ENCODE results near the gene ZSCAN10. TPM values are rescaled to one million over a fixed set of nuclear protein-coding genes. Genes with fewer than 3 reads are reported as not detected.

The ZSCAN10 gene
- polyA plus RNA-seq, 1 donor (not counting 4 experiments of a cell fraction or from before 2014, with no cell fraction given) = not detected

- dilution Hi-C loops (cut with MboI; ENCODE audit: extremely low pct_ligation_motif_present, low sequenced_read_pairs) = no loop called here
- no peak overlapping the region for H3K9ac ChIP-seq (ENCODE audit: control insufficient read depth, extremely low read depth, insufficient read depth, low read length)
- FAIRE-seq (no peak), DNase-seq (ENCODE audit: low read depth, low spot score) (no peak)
- no peak overlapping the region for H3K4me3 ChIP-seq (ENCODE audit: control insufficient read depth in 2 of 3, extremely low read depth in 1 of 3, insufficient read depth in 2 of 3, low read depth in 1 of 3, low read length in 3 of 3)
- no peaks in the 10 kb centered on the region for H4K20me1 ChIP-seq (ENCODE audit: control insufficient read depth, extremely low read depth, insufficient read depth, low read length)
- H3K9me3 ChIP-seq (ENCODE audit: control insufficient read depth, low read depth, low read length) = no peaks in the 10 kb centered on the region
- H3K4me2 ChIP-seq (ENCODE audit: control insufficient read depth, extremely low read depth, insufficient read depth, low read depth, low read length) = no peak overlapping the region
- H2AFZ ChIP-seq (ENCODE audit: control insufficient read depth, low read length) = no peak overlapping the region
- TF ChIP-seq EZH2 (IDR thresholded peaks at IDR 0.05; ENCODE audit: low read length) (no peak), CTCF (optimal IDR thresholded peaks at IDR 0.05 in 1 of 3, IDR thresholded peaks at IDR 0.05 in 1 of 3, conservative IDR thresholded peaks at IDR 0.05 in 1 of 3; ENCODE audit: extremely low read depth in 1 of 3, insufficient read depth in 2 of 3, low read length in 3 of 3) (no peak)
- H3K27me3 ChIP-seq (ENCODE audit: control insufficient read depth, extremely low read depth, insufficient read depth, low read length) = no peaks in the 10 kb centered on the region
- no peaks in the 10 kb centered on the region for H3K9me1 ChIP-seq (ENCODE audit: control insufficient read depth, extremely low read depth, insufficient read depth, low read length)
- H3K27ac ChIP-seq (ENCODE audit: control insufficient read depth, insufficient read depth, low read length) = no peak overlapping the region
- peaks cover 15% of the 10 kb centered on the region for H3K4me1 ChIP-seq (ENCODE audit: control insufficient read depth, extremely low read depth, insufficient read depth, low read length)
- H3K79me2 ChIP-seq (ENCODE audit: control insufficient read depth, insufficient read depth, low read length) = no peaks in the 10 kb centered on the region
- peaks cover 0 to 23% of the 10 kb centered on the region in 2 experiments for H3K36me3 ChIP-seq (ENCODE audit: control insufficient read depth in 2 of 2, extremely low read depth in 1 of 2, insufficient read depth in 2 of 2, low read length in 2 of 2)
Measured at GRCh38 chr16:3120435-3120834, 21.3 kb upstream of the ZSCAN10 start.

- H4K20me1 ChIP-seq (ENCODE audit: control insufficient read depth, extremely low read depth, insufficient read depth, low read length) = no peaks in the 10 kb centered on the region
- no peaks in the 10 kb centered on the region for H3K27me3 ChIP-seq (ENCODE audit: control insufficient read depth, extremely low read depth, insufficient read depth, low read length)
- peaks cover 0 to 23% of the 10 kb centered on the region in 2 experiments for H3K36me3 ChIP-seq (ENCODE audit: control insufficient read depth in 2 of 2, extremely low read depth in 1 of 2, insufficient read depth in 2 of 2, low read length in 2 of 2)
- no peak overlapping the region for H3K4me3 ChIP-seq (ENCODE audit: control insufficient read depth in 2 of 3, extremely low read depth in 1 of 3, insufficient read depth in 2 of 3, low read depth in 1 of 3, low read length in 3 of 3)
- no peak overlapping the region for H3K4me2 ChIP-seq (ENCODE audit: control insufficient read depth, extremely low read depth, insufficient read depth, low read depth, low read length)
- no peaks in the 10 kb centered on the region for H3K9me3 ChIP-seq (ENCODE audit: control insufficient read depth, low read depth, low read length)
- H3K27ac ChIP-seq (ENCODE audit: control insufficient read depth, insufficient read depth, low read length) = no peak overlapping the region
- no peak overlapping the region for H2AFZ ChIP-seq (ENCODE audit: control insufficient read depth, low read length)
- dilution Hi-C loops (cut with MboI; ENCODE audit: extremely low pct_ligation_motif_present, low sequenced_read_pairs) = no loop called here
- no peaks in the 10 kb centered on the region for H3K79me2 ChIP-seq (ENCODE audit: control insufficient read depth, insufficient read depth, low read length)
- H3K4me1 ChIP-seq (ENCODE audit: control insufficient read depth, extremely low read depth, insufficient read depth, low read length) = peaks cover 11% of the 10 kb centered on the region
- no peaks in the 10 kb centered on the region for H3K9me1 ChIP-seq (ENCODE audit: control insufficient read depth, extremely low read depth, insufficient read depth, low read length)
- no peak for DNase-seq (ENCODE audit: low read depth, low spot score)
- no peak for FAIRE-seq
- TF ChIP-seq CTCF (optimal IDR thresholded peaks at IDR 0.05 in 1 of 3, IDR thresholded peaks at IDR 0.05 in 1 of 3, conservative IDR thresholded peaks at IDR 0.05 in 1 of 3; ENCODE audit: extremely low read depth in 1 of 3, insufficient read depth in 2 of 3, low read length in 3 of 3) (no peak), EZH2 (IDR thresholded peaks at IDR 0.05; ENCODE audit: low read length) (no peak)
- no peak overlapping the region for H3K9ac ChIP-seq (ENCODE audit: control insufficient read depth, extremely low read depth, insufficient read depth, low read length)
Measured at GRCh38 chr16:3119701-3120408, 20.8 kb upstream of the ZSCAN10 start.

Data from keratinocyte (primary cell).